IMR-90 (cell line): ENCODE results near the gene RAX2. TPM values are rescaled to one million over a fixed set of nuclear protein-coding genes. Genes with fewer than 3 reads are reported as not detected.
A peak's percentile ranks its signal among the peaks of the same experiment; 100 is the strongest.

Experiments used
- ATAC-seq: fragments of 200-7000 bp; cut with Tn5 transposase; 2 replicates; pipeline ENCODE4 v1.9.1; 2020; ENCODE audit warnings: low read depth, mild to moderate bottlenecking, moderate library complexity
- BruUV-seq: library from RNA; stranded (reverse); fragments of 400-500 nt; replicated peaks from 2 replicates; lab custom pipeline; 2021; lab: Mats Ljungman, UMichigan
- CTCF ChIA-PET: fragments of 300-600 bp; formaldehyde crosslinking; extraction: SDS; loops from one replicate; lab custom pipeline; 2021; ENCODE audit warnings: antibody characterized with exemption; lab: Yijun Ruan, JAX
- POLR2A ChIA-PET: fragments of 300-600 bp; sonication (Branson Sonifier 250); formaldehyde crosslinking; loops from one replicate; lab custom pipeline; 2022; ENCODE audit warnings: antibody characterized with exemption; ENCODE audit not compliant: unreplicated experiment; lab: Charles Lee
- DNase-seq: peaks from one replicate; pipeline ENCODE4 v3.0.0; 2013
- H2AFZ ChIP-seq: replicated peaks from 2 replicates; pipeline ENCODE3; 2013; ENCODE audit warnings: low read length, mild to moderate bottlenecking; ENCODE audit not compliant: poor library complexity
- H2AK5ac ChIP-seq: 2 replicates; pipeline ENCODE4 v1.6.1; 2013; ENCODE audit warnings: low read depth, low read length, inconsistent platforms
- H2AK9ac ChIP-seq: replicated peaks from 2 replicates; pipeline ENCODE3; 2013; ENCODE audit warnings: mild to moderate bottlenecking, low read depth, low read length, moderate library complexity; ENCODE audit not compliant: poor library complexity
- H2BK120ac ChIP-seq: 2 replicates; pipeline ENCODE4 v1.6.1; 2013; ENCODE audit warnings: low read depth, low read length, inconsistent platforms
- H2BK15ac ChIP-seq: 3 replicates; pipeline ENCODE4 v1.6.1; 2013; ENCODE audit warnings: low read depth, low read length, inconsistent platforms
- H2BK20ac ChIP-seq: 2 replicates; pipeline ENCODE4 v1.6.1; 2013; ENCODE audit warnings: low read depth, mild to moderate bottlenecking, inconsistent platforms, low read length, moderate library complexity
- H2BK5ac ChIP-seq: 2 replicates; pipeline ENCODE4 v1.6.1; 2013; ENCODE audit warnings: mild to moderate bottlenecking, low read depth, low read length, inconsistent platforms; ENCODE audit not compliant: poor library complexity, severe bottlenecking
- H3K14ac ChIP-seq: replicated peaks from 2 replicates; pipeline ENCODE4 v1.6.1; 2013; ENCODE audit warnings: low read depth, low read length, inconsistent platforms
- H3K18ac ChIP-seq: 2 replicates; pipeline ENCODE4 v1.6.1; 2013; ENCODE audit warnings: low read depth, low read length, control low read depth
- H3K23ac ChIP-seq: 2 replicates; pipeline ENCODE4 v1.6.1; 2013; ENCODE audit warnings: low read depth, low read length, inconsistent platforms
- H3K27ac ChIP-seq: 2 replicates; pipeline ENCODE4 v1.5.1; 2013; ENCODE audit warnings: mild to moderate bottlenecking, control low read depth, low read length; ENCODE audit not compliant: insufficient read depth
- H3K27me3 ChIP-seq: 2 replicates; pipeline ENCODE4 v1.6.1; 2013; ENCODE audit warnings: low read length; ENCODE audit not compliant: control insufficient read depth, insufficient read depth
- H3K36me3 ChIP-seq: 2 replicates; pipeline ENCODE4 v1.6.1; 2013; ENCODE audit warnings: low read length, mixed read lengths; ENCODE audit not compliant: control insufficient read depth, insufficient read depth
- H3K4ac ChIP-seq: 2 replicates; pipeline ENCODE4 v1.6.1; 2013; ENCODE audit warnings: low read depth, low read length, inconsistent platforms
- H3K4me1 ChIP-seq: 2 replicates; pipeline ENCODE4 v1.6.1; 2013; ENCODE audit warnings: low read length, mixed read lengths; ENCODE audit not compliant: control insufficient read depth, insufficient read depth
- H3K4me2 ChIP-seq: 2 replicates; pipeline ENCODE4 v1.6.1; 2013; ENCODE audit warnings: low read depth, mild to moderate bottlenecking, control low read depth, low read length, moderate library complexity
- H3K4me3 ChIP-seq: 2 replicates; pipeline ENCODE4 v1.5.1; 2013; ENCODE audit warnings: low read depth, mild to moderate bottlenecking, control low read depth, low read length, moderate library complexity; ENCODE audit not compliant: insufficient read depth
- H3K56ac ChIP-seq: 2 replicates; pipeline ENCODE4 v1.6.1; 2013; ENCODE audit warnings: low read length, inconsistent platforms; ENCODE audit not compliant: insufficient read depth; ENCODE audit errors: extremely low read depth
- H3K79me1 ChIP-seq, 2 experiments: 2 replicates each; pipeline ENCODE4 v1.6.1; 2013; ENCODE audit warnings: low read length in 2 of 2, inconsistent platforms in 1 of 2, low read depth in 1 of 2
- H3K9ac ChIP-seq: 2 replicates; pipeline ENCODE4 v1.6.1; 2013; ENCODE audit warnings: low read depth, low read length, control low read depth
- H3K9me1 ChIP-seq: 2 replicates; pipeline ENCODE4 v1.6.1; 2013; ENCODE audit warnings: low read length, inconsistent platforms; ENCODE audit not compliant: insufficient read depth
- H3K9me3 ChIP-seq: 2 replicates; pipeline ENCODE4 v1.6.1; 2013; ENCODE audit warnings: low read length; ENCODE audit not compliant: control insufficient read depth, insufficient read depth
- H4K20me1 ChIP-seq: 2 replicates; pipeline ENCODE4 v1.6.1; 2013; ENCODE audit warnings: low read length, inconsistent platforms; ENCODE audit not compliant: insufficient read depth
- H4K5ac ChIP-seq: 2 replicates; pipeline ENCODE4 v1.6.1; 2013; ENCODE audit warnings: mild to moderate bottlenecking, low read depth, low read length, control low read depth
- H4K8ac ChIP-seq, 2 experiments: 2 replicates each; pipeline ENCODE4 v1.6.1; 2013; ENCODE audit warnings: low read depth in 2 of 2, low read length in 2 of 2, control low read depth in 1 of 2, inconsistent platforms in 1 of 2
- H4K91ac ChIP-seq: 2 replicates; pipeline ENCODE4 v1.6.1; 2013; ENCODE audit warnings: low read depth, low read length, inconsistent platforms; ENCODE audit not compliant: insufficient read depth
- CEBPB ChIP-seq: IDR thresholded peaks from 2 replicates; pipeline ENCODE4 v1.6.1; 2012; ENCODE audit warnings: low read depth, low read length, improper control_type of control experiment
- FOS ChIP-seq: fragments of 150-350 bp; IDR thresholded peaks from 2 replicates; pipeline ENCODE4 v1.6.1; 2016; ENCODE audit warnings: low read depth, low read length
- MAFK ChIP-seq: IDR thresholded peaks from 2 replicates; pipeline ENCODE4 v1.6.1; 2012; ENCODE audit warnings: low read depth, low read length, improper control_type of control experiment
- MAZ ChIP-seq: IDR thresholded peaks from 2 replicates; pipeline ENCODE4 v1.6.1; 2012; ENCODE audit warnings: low read depth, mild to moderate bottlenecking, low read length, improper control_type of control experiment, moderate library complexity, borderline replicate concordance
- MXI1 ChIP-seq: IDR thresholded peaks from 2 replicates; pipeline ENCODE4 v1.6.1; 2012; ENCODE audit warnings: low read depth, mild to moderate bottlenecking, low read length, moderate library complexity, borderline replicate concordance
- NFE2L2 ChIP-seq: fragments of 150-350 bp; IDR thresholded peaks from 2 replicates; pipeline ENCODE4 v1.6.1; 2016; ENCODE audit warnings: low read depth, mild to moderate bottlenecking, low read length
- POLR2A ChIP-seq: IDR thresholded peaks from 2 replicates; pipeline ENCODE4 v1.6.1; 2012; ENCODE audit warnings: mild to moderate bottlenecking, low read depth, low read length
- RCOR1 ChIP-seq: IDR thresholded peaks from 2 replicates; pipeline ENCODE4 v1.6.1; 2012; ENCODE audit warnings: mild to moderate bottlenecking, low read length, improper control_type of control experiment; ENCODE audit not compliant: insufficient replicate concordance
- RFX5 ChIP-seq: IDR thresholded peaks from 2 replicates; pipeline ENCODE4 v1.8.0; 2012; ENCODE audit warnings: low read depth, mild to moderate bottlenecking, low read length, moderate library complexity
- SMC3 ChIP-seq: fragments of 150-350 bp; IDR thresholded peaks from 2 replicates; pipeline ENCODE4 v1.6.1; 2016; ENCODE audit warnings: low read depth, mild to moderate bottlenecking, antibody characterized with exemption, low read length, moderate library complexity
- WGBS, 2 experiments: methylation state at CpG; one replicate each; pipeline versions ENCODE4 v1.1.5 to v1.1.7; 2013; ENCODE audit warnings: missing lambda C conversion rate in 2 of 2; ENCODE audit not compliant: insufficient read length in 1 of 2; ENCODE audit errors: extremely low coverage in 2 of 2; 5-methylcytosine and 5-hydroxymethylcytosine counted together
- dilution Hi-C: fragments of 300-500 bp; cut with HindIII; formaldehyde crosslinking; loops from one replicate; pipeline ENCODE4 v1.14.3; 2018; ENCODE audit warnings: low sequenced_read_pairs; ENCODE audit not compliant: unreplicated experiment
- in situ Hi-C: fragments of 300-500 bp; cut with MboI; formaldehyde crosslinking; loops from 3 replicates; pipeline ENCODE4 v1.14.3; 2019; ENCODE audit warnings: low sequenced_read_pairs, inconsistent platforms, mixed read lengths
- intact Hi-C: fragments of 100-400 bp; cut with micrococcal nuclease; formaldehyde crosslinking; loops from 2 replicates; pipeline ENCODE4 v1.10.0; 2022
- polyA plus RNA-seq, 3 experiments: library from polyadenylated mRNA; depleted of rRNA; stranded (reverse); fragments of >200 nt; gene quantifications; 2 replicates each; pipeline ENCODE4 v1.2.3, GENCODE V29; 2012; ENCODE audit warnings: low replicate concordance in 1 of 3
- total RNA-seq: library from RNA; depleted of rRNA; stranded (reverse); fragments of >200 nt; gene quantifications from 2 replicates; pipeline ENCODE4 v1.2.3, GENCODE V29; 2012
- TF ChIP-seq, protein P1 (sequence below): conservative IDR thresholded peaks from 2 replicates; pipeline ENCODE4 v1.5.1; 2012; ENCODE audit warnings: mild to moderate bottlenecking, low read depth, low read length, improper control_type of control experiment
- TF ChIP-seq, protein P2 (sequence below): fragments of 150-350 bp; IDR thresholded peaks from 2 replicates; pipeline ENCODE4 v1.6.1; 2016; ENCODE audit warnings: low read depth, mild to moderate bottlenecking, low read length, moderate library complexity, borderline replicate concordance
- TF ChIP-seq, protein P3 (sequence below): fragments of 150-350 bp; IDR thresholded peaks from 2 replicates; pipeline ENCODE4 v1.6.1; 2017; ENCODE audit warnings: mild to moderate bottlenecking, antibody characterized with exemption, low read length, low read depth

Gene RAX2
- total and polyA plus RNA-seq, 2 of the 4 experiments (the other 2 are of a cell fraction), result not detected

DNA sequence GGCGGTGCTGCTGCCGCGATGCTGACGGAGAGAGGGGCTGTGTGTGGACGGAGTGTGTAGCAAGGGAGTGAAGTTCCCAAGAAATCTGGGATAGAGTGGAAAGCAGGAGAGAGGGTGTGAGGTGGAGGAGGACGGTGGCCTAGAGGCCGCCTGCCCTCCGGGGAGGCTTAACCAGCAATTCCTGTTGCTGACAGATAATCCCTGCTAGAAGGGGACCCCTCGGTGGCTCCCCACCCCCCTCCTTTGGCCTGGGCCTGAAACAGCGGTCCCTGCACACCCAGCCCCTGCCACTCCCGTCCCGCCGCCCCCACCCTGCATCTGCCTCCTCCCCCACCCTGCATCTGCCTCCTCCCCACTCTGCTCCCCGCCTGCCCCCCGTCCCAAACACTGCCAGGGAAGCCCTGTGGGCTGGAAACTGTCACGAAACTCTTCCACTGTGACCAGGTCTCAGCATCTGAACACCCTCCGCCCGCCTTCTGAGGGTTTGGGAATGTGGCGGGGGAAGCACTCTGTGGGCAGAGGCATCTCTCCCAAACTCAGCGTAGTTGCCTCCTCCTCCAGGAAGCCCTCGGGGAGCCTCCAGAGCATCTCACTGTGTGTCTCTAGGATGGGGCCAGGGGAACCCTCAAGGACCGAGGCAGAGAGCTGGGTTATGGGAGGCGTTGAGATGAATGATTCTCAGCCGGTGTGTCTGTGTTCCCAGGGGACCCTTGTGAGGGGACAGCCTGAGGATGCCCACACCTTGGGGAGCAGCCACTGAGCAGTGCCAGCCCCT, 31.3 kb upstream of the RAX2 start:
- intact Hi-C loops (no loop called here), in situ Hi-C loops (no loop called here), dilution Hi-C loops (no loop called here)
- Histone ChIP-seq H4K91ac (no peak overlapping the region), H2AK5ac (no peak overlapping the region), H2BK5ac (no peak overlapping the region), H3K4me1 (no peaks in the 10 kb centered on the region), H2AK9ac (peak overlapping the region; percentile 70), H3K27me3 (peaks cover 35% of the 10 kb centered on the region), H3K18ac (no peak overlapping the region), H2BK20ac (no peak overlapping the region), H3K36me3 (no peaks in the 10 kb centered on the region), H4K5ac (no peak overlapping the region), H3K4me2 (no peak overlapping the region), H4K8ac (no peak overlapping the region), H4K20me1 (no peaks in the 10 kb centered on the region), H3K9me3 (0 out of 2 replicates have a peak, but pooled peaks cover 1% of the 10 kb centered on the region), H2BK15ac (no peak overlapping the region), H3K27ac (no peak overlapping the region), H2BK120ac (no peak overlapping the region), H3K56ac (no peak overlapping the region), H3K9me1 (peaks cover 5% of the 10 kb centered on the region), H3K23ac (no peak overlapping the region), H3K4me3 (no peak overlapping the region), H3K9ac (no peak overlapping the region), H3K79me1 (no peaks in the 10 kb centered on the region), H3K14ac (no peak overlapping the region), H3K4ac (no peak overlapping the region), H2AFZ (no peak overlapping the region)
- WGBS, 2 experiments, result 55% methylated on average over 4 of the region's 24 CpGs; no CpG with 5 or more reads in 1 of the 2 experiments
- no peak for TF ChIP-seq CEBPB
- no peak for TF ChIP-seq RCOR1
- TF ChIP-seq, protein P1, sequence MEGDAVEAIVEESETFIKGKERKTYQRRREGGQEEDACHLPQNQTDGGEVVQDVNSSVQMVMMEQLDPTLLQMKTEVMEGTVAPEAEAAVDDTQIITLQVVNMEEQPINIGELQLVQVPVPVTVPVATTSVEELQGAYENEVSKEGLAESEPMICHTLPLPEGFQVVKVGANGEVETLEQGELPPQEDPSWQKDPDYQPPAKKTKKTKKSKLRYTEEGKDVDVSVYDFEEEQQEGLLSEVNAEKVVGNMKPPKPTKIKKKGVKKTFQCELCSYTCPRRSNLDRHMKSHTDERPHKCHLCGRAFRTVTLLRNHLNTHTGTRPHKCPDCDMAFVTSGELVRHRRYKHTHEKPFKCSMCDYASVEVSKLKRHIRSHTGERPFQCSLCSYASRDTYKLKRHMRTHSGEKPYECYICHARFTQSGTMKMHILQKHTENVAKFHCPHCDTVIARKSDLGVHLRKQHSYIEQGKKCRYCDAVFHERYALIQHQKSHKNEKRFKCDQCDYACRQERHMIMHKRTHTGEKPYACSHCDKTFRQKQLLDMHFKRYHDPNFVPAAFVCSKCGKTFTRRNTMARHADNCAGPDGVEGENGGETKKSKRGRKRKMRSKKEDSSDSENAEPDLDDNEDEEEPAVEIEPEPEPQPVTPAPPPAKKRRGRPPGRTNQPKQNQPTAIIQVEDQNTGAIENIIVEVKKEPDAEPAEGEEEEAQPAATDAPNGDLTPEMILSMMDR, result no peak
- TF ChIP-seq SMC3, result no peak
- TF ChIP-seq POLR2A, result no peak
- TF ChIP-seq MAZ, result no peak
- TF ChIP-seq, protein P2, sequence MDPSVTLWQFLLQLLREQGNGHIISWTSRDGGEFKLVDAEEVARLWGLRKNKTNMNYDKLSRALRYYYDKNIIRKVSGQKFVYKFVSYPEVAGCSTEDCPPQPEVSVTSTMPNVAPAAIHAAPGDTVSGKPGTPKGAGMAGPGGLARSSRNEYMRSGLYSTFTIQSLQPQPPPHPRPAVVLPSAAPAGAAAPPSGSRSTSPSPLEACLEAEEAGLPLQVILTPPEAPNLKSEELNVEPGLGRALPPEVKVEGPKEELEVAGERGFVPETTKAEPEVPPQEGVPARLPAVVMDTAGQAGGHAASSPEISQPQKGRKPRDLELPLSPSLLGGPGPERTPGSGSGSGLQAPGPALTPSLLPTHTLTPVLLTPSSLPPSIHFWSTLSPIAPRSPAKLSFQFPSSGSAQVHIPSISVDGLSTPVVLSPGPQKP, result no peak
- no peak for TF ChIP-seq RFX5
- TF ChIP-seq NFE2L2, result no peak
- TF ChIP-seq, protein P3, sequence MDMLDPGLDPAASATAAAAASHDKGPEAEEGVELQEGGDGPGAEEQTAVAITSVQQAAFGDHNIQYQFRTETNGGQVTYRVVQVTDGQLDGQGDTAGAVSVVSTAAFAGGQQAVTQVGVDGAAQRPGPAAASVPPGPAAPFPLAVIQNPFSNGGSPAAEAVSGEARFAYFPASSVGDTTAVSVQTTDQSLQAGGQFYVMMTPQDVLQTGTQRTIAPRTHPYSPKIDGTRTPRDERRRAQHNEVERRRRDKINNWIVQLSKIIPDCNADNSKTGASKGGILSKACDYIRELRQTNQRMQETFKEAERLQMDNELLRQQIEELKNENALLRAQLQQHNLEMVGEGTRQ, result no peak
- no peak for TF ChIP-seq MAFK
- no peak for TF ChIP-seq MXI1
- no peak for TF ChIP-seq FOS
- no peak for ATAC-seq
- no TSS peak for BruUV-seq
- ChIA-PET CTCF (no interaction called here), POLR2A (no interaction called here)
- DNase-seq, result no peak
